ENCODE data around the gene CDH12. TPM values are rescaled to one million over a fixed set of nuclear protein-coding genes. Genes with fewer than 3 reads are reported as not detected.

CDH12 gene
- total RNA-seq, 1 donor from 2014 or later: not detected

- H3K27ac Mint-ChIP-seq (ENCODE audit: unreplicated experiment): no peak overlapping the region
- H3K4me3 Mint-ChIP-seq (ENCODE audit: unreplicated experiment): no peak overlapping the region
- no peak for FAIRE-seq
- Histone ChIP-seq H3K27ac (ENCODE audit: low read depth, low read length) (no peak overlapping the region), H3K79me2 (ENCODE audit: insufficient read depth, low read length) (no peaks in the 10 kb centered on the region), H3K4me2 (ENCODE audit: low read length) (no peak overlapping the region), H2AFZ (ENCODE audit: low read depth, low read length) (no peak overlapping the region), H3K9ac (ENCODE audit: low read length) (no peak overlapping the region), H3K9me3 (ENCODE audit: insufficient read depth, low read depth, low read length) (no peaks in the 10 kb centered on the region), H3K27me3 (ENCODE audit: insufficient read depth, low read length) (no peaks in the 10 kb centered on the region), H3K4me3 (ENCODE audit: insufficient read depth, low read depth, low read length) (no peak overlapping the region), H3K36me3 (ENCODE audit: insufficient read depth, low read length) (no peaks in the 10 kb centered on the region), H4K20me1 (ENCODE audit: insufficient read depth, low read length) (no peaks in the 10 kb centered on the region), H3K4me1 (ENCODE audit: insufficient read depth, low read length) (no peaks in the 10 kb centered on the region)
- no peaks in the 10 kb centered on the region for H3K36me3 Mint-ChIP-seq (ENCODE audit: low read depth, unreplicated experiment)
- no peak for TF ChIP-seq EZH2 (IDR thresholded peaks at IDR 0.05; ENCODE audit: insufficient read depth, low read length)
- TF ChIP-seq, protein P1, sequence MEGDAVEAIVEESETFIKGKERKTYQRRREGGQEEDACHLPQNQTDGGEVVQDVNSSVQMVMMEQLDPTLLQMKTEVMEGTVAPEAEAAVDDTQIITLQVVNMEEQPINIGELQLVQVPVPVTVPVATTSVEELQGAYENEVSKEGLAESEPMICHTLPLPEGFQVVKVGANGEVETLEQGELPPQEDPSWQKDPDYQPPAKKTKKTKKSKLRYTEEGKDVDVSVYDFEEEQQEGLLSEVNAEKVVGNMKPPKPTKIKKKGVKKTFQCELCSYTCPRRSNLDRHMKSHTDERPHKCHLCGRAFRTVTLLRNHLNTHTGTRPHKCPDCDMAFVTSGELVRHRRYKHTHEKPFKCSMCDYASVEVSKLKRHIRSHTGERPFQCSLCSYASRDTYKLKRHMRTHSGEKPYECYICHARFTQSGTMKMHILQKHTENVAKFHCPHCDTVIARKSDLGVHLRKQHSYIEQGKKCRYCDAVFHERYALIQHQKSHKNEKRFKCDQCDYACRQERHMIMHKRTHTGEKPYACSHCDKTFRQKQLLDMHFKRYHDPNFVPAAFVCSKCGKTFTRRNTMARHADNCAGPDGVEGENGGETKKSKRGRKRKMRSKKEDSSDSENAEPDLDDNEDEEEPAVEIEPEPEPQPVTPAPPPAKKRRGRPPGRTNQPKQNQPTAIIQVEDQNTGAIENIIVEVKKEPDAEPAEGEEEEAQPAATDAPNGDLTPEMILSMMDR (IDR thresholded peaks at IDR 0.05; ENCODE audit: insufficient read depth, low read depth, low read length): no peak
- H3K27me3 Mint-ChIP-seq (ENCODE audit: low read depth, unreplicated experiment): no peaks in the 10 kb centered on the region
- DNase-seq (ENCODE audit: low read depth): no peak
- H3K9me3 Mint-ChIP-seq (ENCODE audit: unreplicated experiment): no peaks in the 10 kb centered on the region
- no peaks in the 10 kb centered on the region for H3K4me1 Mint-ChIP-seq (ENCODE audit: low read depth, unreplicated experiment)
Observed at GRCh38 chr5:22351178-22351577, 502.0 kb downstream of the CDH12 start.

- no peaks in the 10 kb centered on the region for H4K20me1 ChIP-seq (ENCODE audit: insufficient read depth, low read length)
- Mint-ChIP-seq H3K27me3 (ENCODE audit: low read depth, unreplicated experiment) (no peaks in the 10 kb centered on the region), H3K27ac (ENCODE audit: unreplicated experiment) (no peak overlapping the region), H3K9me3 (ENCODE audit: unreplicated experiment) (no peaks in the 10 kb centered on the region), H3K4me3 (ENCODE audit: unreplicated experiment) (no peak overlapping the region), H3K4me1 (ENCODE audit: low read depth, unreplicated experiment) (no peaks in the 10 kb centered on the region), H3K36me3 (ENCODE audit: low read depth, unreplicated experiment) (no peaks in the 10 kb centered on the region)
- no peaks in the 10 kb centered on the region for H3K9me3 ChIP-seq (ENCODE audit: insufficient read depth, low read depth, low read length)
- H3K27ac ChIP-seq (ENCODE audit: low read depth, low read length): no peak overlapping the region
- no peaks in the 10 kb centered on the region for H3K4me1 ChIP-seq (ENCODE audit: insufficient read depth, low read length)
- H3K4me3 ChIP-seq (ENCODE audit: insufficient read depth, low read depth, low read length): no peak overlapping the region
- H3K79me2 ChIP-seq (ENCODE audit: insufficient read depth, low read length): no peaks in the 10 kb centered on the region
- DNase-seq (ENCODE audit: low read depth): no peak
- no peak overlapping the region for H3K9ac ChIP-seq (ENCODE audit: low read length)
- no peak overlapping the region for H3K4me2 ChIP-seq (ENCODE audit: low read length)
- FAIRE-seq: no peak
- H3K27me3 ChIP-seq (ENCODE audit: insufficient read depth, low read length): no peaks in the 10 kb centered on the region
- no peak overlapping the region for H2AFZ ChIP-seq (ENCODE audit: low read depth, low read length)
- H3K36me3 ChIP-seq (ENCODE audit: insufficient read depth, low read length): no peaks in the 10 kb centered on the region
- TF ChIP-seq EZH2 (IDR thresholded peaks at IDR 0.05; ENCODE audit: insufficient read depth, low read length): no peak
- TF ChIP-seq, protein P1 (IDR thresholded peaks at IDR 0.05; ENCODE audit: insufficient read depth, low read depth, low read length): no peak
Observed at GRCh38 chr5:22348027-22348426, 505.1 kb downstream of the CDH12 start.

DNA sequence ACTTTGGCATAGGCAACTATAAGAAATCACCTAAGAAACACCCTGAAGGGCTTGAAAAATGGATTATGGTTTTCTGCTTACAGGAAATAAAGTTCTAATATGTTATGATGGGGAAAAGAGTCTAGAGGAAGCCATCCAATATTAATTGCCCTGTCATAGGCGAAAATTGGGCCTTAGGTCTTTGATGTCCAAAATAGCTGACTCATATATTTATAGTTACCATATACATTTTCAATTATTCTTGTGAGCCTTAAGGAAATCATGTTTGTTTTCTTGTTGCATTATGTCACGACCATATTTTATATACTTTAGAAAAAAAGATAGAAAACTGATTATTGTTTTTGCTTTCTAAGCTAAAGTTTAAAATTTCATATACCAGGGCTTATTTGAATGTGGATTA, 509.1 kb downstream of the CDH12 start:
- no peaks in the 10 kb centered on the region for H3K9me3 Mint-ChIP-seq (ENCODE audit: unreplicated experiment)
- FAIRE-seq (no peak), DNase-seq (ENCODE audit: low read depth) (no peak)
- Histone ChIP-seq H3K9ac (ENCODE audit: low read length) (no peak overlapping the region), H3K4me1 (ENCODE audit: insufficient read depth, low read length) (no peaks in the 10 kb centered on the region), H3K4me3 (ENCODE audit: insufficient read depth, low read depth, low read length) (no peak overlapping the region), H3K36me3 (ENCODE audit: insufficient read depth, low read length) (no peaks in the 10 kb centered on the region), H3K9me3 (ENCODE audit: insufficient read depth, low read depth, low read length) (no peaks in the 10 kb centered on the region), H2AFZ (ENCODE audit: low read depth, low read length) (no peak overlapping the region), H3K27me3 (ENCODE audit: insufficient read depth, low read length) (no peaks in the 10 kb centered on the region), H3K4me2 (ENCODE audit: low read length) (no peak overlapping the region), H4K20me1 (ENCODE audit: insufficient read depth, low read length) (no peaks in the 10 kb centered on the region), H3K27ac (ENCODE audit: low read depth, low read length) (no peak overlapping the region), H3K79me2 (ENCODE audit: insufficient read depth, low read length) (no peaks in the 10 kb centered on the region)
- H3K27me3 Mint-ChIP-seq (ENCODE audit: low read depth, unreplicated experiment): no peaks in the 10 kb centered on the region
- no peaks in the 10 kb centered on the region for H3K36me3 Mint-ChIP-seq (ENCODE audit: low read depth, unreplicated experiment)
- no peak for TF ChIP-seq EZH2 (IDR thresholded peaks at IDR 0.05; ENCODE audit: insufficient read depth, low read length)
- TF ChIP-seq, protein P1 (IDR thresholded peaks at IDR 0.05; ENCODE audit: insufficient read depth, low read depth, low read length): no peak
- no peak overlapping the region for H3K27ac Mint-ChIP-seq (ENCODE audit: unreplicated experiment)
- no peak overlapping the region for H3K4me3 Mint-ChIP-seq (ENCODE audit: unreplicated experiment)
- H3K4me1 Mint-ChIP-seq (ENCODE audit: low read depth, unreplicated experiment): no peaks in the 10 kb centered on the region
